Heart right ventricle (tissue), 16 donors: ENCODE results near the gene DTHD1. TPM values are rescaled to one million over a fixed set of nuclear protein-coding genes. Genes with fewer than 3 reads are reported as not detected.

Source experiments
- ATAC-seq, 8 donors: fragments of 200-7000 bp; cut with Tn5 transposase; one replicate each; pipeline ENCODE4 v1.9.1; 2020; ENCODE audit warnings: mild to moderate bottlenecking in 8 of 8, moderate library complexity in 8 of 8, moderate number of reproducible peaks in 1 of 8
- DNase-seq, 2 donors: peaks; one replicate each; pipeline ENCODE4 v3.0.0-alpha.2; 2020
- H3K27ac ChIP-seq, 10 donors: fragments of 200-600 bp; sonication (generic) in 2 of 10; one replicate each; pipeline versions ENCODE4 v1.5.0 to v1.8.0; 2020 to 2022; ENCODE audit warnings: mild to moderate bottlenecking in 3 of 10
- H3K27me3 ChIP-seq, 7 donors: fragments of 200-600 bp; one replicate each; pipeline ENCODE4 v1.8.0; 2021 to 2022; ENCODE audit warnings: mild to moderate bottlenecking in 2 of 7
- H3K36me3 ChIP-seq, 9 donors: fragments of 200-600 bp; sonication (generic) in 1 of 9; one replicate each; pipeline versions ENCODE4 v1.5.0 to v1.8.0; 2020 to 2022; ENCODE audit warnings: mild to moderate bottlenecking in 2 of 9
- H3K4me1 ChIP-seq, 9 donors: fragments of 200-600 bp; sonication (generic) in 1 of 9; one replicate each; pipeline versions ENCODE4 v1.5.0 to v1.8.0; 2020 to 2022; ENCODE audit warnings: mild to moderate bottlenecking in 4 of 9
- H3K4me3 ChIP-seq, 10 donors: fragments of 200-600 bp; sonication (generic) in 2 of 10; one replicate each; pipeline versions ENCODE4 v1.5.0 to v1.8.0; 2020 to 2022; ENCODE audit warnings: mild to moderate bottlenecking in 7 of 10, moderate library complexity in 2 of 10
- H3K9me3 ChIP-seq, 11 donors: fragments of 200-600 bp in 10 of 11; sonication (generic) in 2 of 11; one replicate each; pipeline versions ENCODE4 v1.5.0 to v1.8.0; 2013 to 2022; ENCODE audit warnings: mild to moderate bottlenecking in 2 of 11, control low read depth in 1 of 11, moderate library complexity in 1 of 11
- CTCF ChIP-seq, 9 donors: fragments of 200-600 bp; sonication (generic) in 2 of 9; IDR thresholded peaks; one replicate each; pipeline versions ENCODE4 v1.5.0 to v1.8.0; 2021 to 2022; ENCODE audit warnings: antibody characterized with exemption in 9 of 9, mild to moderate bottlenecking in 5 of 9, moderate library complexity in 1 of 9
- WGBS, 2 donors: extraction: QIAGEN DNeasy Blood & Tissue Kit; methylation state at CpG; one replicate each; pipeline ENCODE4 v1.1.7; 2013; ENCODE audit warnings: inconsistent platforms in 1 of 2; 5-methylcytosine and 5-hydroxymethylcytosine counted together
- intact Hi-C, 10 donors: fragments of 100-400 bp; cut with DNase I; formaldehyde crosslinking; loops; one replicate each; pipeline versions ENCODE4 v1.11.1 to v1.14.2; 2022
- polyA plus RNA-seq, 2 donors: library from polyadenylated mRNA; stranded (reverse); fragments of 200-250 nt; gene quantifications; one replicate each; pipeline ENCODE4 v1.2.3, GENCODE V29; 2013
- total RNA-seq, 10 donors: library from RNA; stranded (reverse); fragmentation: NEBNext Ultra II Directional in 3 of 10; extraction: Animal tissue kit (Norgen Biotek cat#: 25700) in 3 of 10; gene quantifications; one replicate each; pipeline versions ENCODE4 v1.2.1 to v1.2.4, GENCODE V29; 2021 to 2023
- donor health status: Arrhythmogenic right ventricular cardiomyopathy.
- donor health status: ischemic (EF 13 %, LVEDD 7.1; RV severe dilation, severe dysfunction).
- donor health status: healthy with polysubstance abuse.
- donor health status: DM: no; HTN: yes; CAD: no.
- donor health status: DM: no; HTN: no; CAD: no.
- donor health status: ischemic (EF 25% LVEDD 6.9; RV normal size, moderate dysfunction).
- donor health status: ischemic (EF 25% LVEDD 5.7; RV mildly dilated, moderate dysfunction).
- donor health status: healthy.
- donor health status: DM: yes; HTN: yes; CAD: no.
- donor health status: Ischemic cardiomyopathy.
- donor health status: ischemic (EF 35%, LVEDD 5.7; RV mildly dilated, moderate dysfunction).
- donor health status: nonischemic (EF 11% LVEDD 7.7; RV severe dilation, severe dysfunction).
- donor health status: DM: yes; HTN: yes; CAD: no.
- donor health status: PGD.
- donor health status: ischemic (EF 29% LVEDD 5.4; RV normal size, mild dysfunction).
- donor health status: nonischemic (EF 23%, LVEDD 6.1; RV moderate dilation, normal function).

DTHD1 gene
- total and polyA plus RNA-seq, 12 donors, result 0.10 to 0.60 (median 0.13) TPM; not detected in 9

DNA sequence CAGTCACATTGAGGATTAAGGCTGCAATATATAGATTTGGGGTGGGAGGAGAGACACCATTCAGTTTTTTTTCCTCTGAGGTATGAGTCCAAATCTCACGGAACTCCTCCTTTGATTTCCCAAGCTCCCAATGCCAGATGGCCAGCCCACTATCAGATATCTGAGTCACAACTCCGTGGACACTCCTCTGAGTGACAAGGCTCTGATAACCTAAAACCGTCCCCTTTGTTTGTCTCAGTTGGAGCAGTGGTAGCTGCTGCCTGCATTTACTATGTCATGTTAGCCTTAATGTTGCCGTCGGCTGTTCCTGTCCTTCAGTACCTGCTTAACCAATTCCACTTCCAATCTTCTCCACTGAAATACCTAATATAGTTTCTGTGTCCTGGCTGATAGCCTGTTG, 107.3 kb downstream of the DTHD1 start:
- 11 to 24% methylated on average over 5 of the region's 5 CpGs for WGBS, 2 donors
- H3K27me3 ChIP-seq, result peaks cover 0 to 10% (median 3%) of the 10 kb centered on the region in 7 donors
- intact Hi-C loops, result no loop called here
- H3K36me3 ChIP-seq, result no peaks in the 10 kb centered on the region
- no peak for TF ChIP-seq CTCF (IDR thresholded peaks at IDR 0.05)
- H3K9me3 ChIP-seq, result no peaks in the 10 kb centered on the region
- no peak overlapping the region for H3K27ac ChIP-seq
- peaks cover 0 to 15% (median 0%) of the 10 kb centered on the region in 9 donors for H3K4me1 ChIP-seq
- no peak for ATAC-seq
- no peak overlapping the region for H3K4me3 ChIP-seq
- DNase-seq, result no peak

DNA sequence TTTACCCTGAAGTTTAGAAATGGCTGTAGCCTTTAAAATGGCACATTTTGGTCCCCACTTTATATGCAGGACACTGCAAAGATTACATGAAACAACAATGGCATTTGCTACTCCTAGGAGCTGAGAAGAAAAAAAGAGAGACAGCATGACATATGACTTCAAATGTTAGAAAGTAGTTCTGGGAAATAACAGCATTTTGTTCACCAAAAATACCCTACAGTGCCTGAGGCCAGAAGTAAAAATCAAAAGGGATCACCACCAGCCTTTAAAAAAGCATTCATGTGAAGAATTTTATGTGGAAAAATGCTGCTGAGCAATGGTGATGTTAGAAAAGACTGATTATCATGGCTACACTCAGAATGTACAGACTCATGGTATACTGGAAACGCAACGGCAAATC, 110.0 kb downstream of the DTHD1 start:
- Histone ChIP-seq H3K4me1 (peaks cover 0 to 6% (median 0%) of the 10 kb centered on the region in 9 donors), H3K9me3 (no peaks in the 10 kb centered on the region), H3K27ac (no peak overlapping the region), H3K27me3 (peaks cover 0 to 10% (median 3%) of the 10 kb centered on the region in 7 donors), H3K36me3 (no peaks in the 10 kb centered on the region), H3K4me3 (no peak overlapping the region)
- 92% methylated on average over 2 of the region's 2 CpGs for WGBS, 2 donors
- DNase-seq, result no peak
- no peak for TF ChIP-seq CTCF (IDR thresholded peaks at IDR 0.05)
- intact Hi-C loops, result no loop called here
- no peak for ATAC-seq

DNA sequence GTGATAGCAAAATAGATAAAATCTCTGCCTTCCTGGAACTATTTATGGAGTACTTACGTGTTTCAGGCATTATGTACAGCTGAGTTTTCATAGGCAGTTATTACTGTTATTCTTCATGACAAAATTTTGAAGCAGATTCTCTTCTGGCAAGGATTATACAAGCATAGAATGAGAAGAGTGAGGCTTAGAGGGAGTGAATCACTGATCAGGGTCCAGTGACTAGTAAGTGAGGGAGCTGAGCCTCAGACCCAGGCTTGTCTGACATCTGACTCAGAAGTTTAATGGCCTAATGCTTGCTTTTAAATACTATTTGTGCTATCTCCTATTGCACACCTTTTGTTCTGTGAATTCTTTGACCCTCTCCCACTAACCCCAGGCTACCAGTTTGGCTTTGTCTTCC, 110.6 kb downstream of the DTHD1 start:
- peaks cover 0 to 10% (median 3%) of the 10 kb centered on the region in 7 donors for H3K27me3 ChIP-seq
- H3K4me3 ChIP-seq, result no peak overlapping the region
- intact Hi-C loops, result no loop called here
- H3K9me3 ChIP-seq, result no peaks in the 10 kb centered on the region
- no peak overlapping the region for H3K27ac ChIP-seq
- 64 to 67% methylated on average over 1 of the region's 1 CpG for WGBS, 2 donors
- no peaks in the 10 kb centered on the region for H3K36me3 ChIP-seq
- ATAC-seq (no peak), DNase-seq (no peak)
- no peaks in the 10 kb centered on the region for H3K4me1 ChIP-seq
- TF ChIP-seq CTCF (IDR thresholded peaks at IDR 0.05), result no peak

DNA sequence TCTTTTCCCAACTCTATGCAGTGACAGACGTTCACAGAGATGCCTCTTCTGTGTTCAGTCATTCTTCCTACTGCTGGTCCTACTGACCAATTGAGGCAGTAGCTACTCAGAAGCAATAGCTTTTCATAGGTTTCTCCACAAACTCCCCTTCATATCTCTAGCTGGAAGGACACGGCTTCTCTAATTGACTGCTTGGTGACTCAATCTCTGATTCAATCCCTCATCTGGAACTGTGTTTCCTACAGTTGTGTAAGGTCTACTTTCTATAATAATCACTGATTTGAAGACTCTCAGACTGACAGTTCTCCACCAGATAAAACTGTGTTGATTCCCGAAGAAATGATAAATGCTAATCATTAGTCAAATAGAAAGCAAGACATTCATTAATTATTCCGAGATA, 111.5 kb downstream of the DTHD1 start:
- Histone ChIP-seq H3K27ac (no peak overlapping the region), H3K36me3 (no peaks in the 10 kb centered on the region), H3K4me3 (no peak overlapping the region), H3K9me3 (no peaks in the 10 kb centered on the region), H3K27me3 (peaks cover 0 to 10% (median 0%) of the 10 kb centered on the region in 7 donors), H3K4me1 (no peaks in the 10 kb centered on the region)
- TF ChIP-seq CTCF (IDR thresholded peaks at IDR 0.05), result no peak
- WGBS, 2 donors, result 65 to 72% methylated on average over 4 of the region's 4 CpGs
- no peak for DNase-seq
- ATAC-seq, result no peak
- intact Hi-C loops, result no loop called here

Other genes with a start within 250 kb of the DTHD1 start
- gene ARAP2, start 37.1 kb upstream of the DTHD1 start, total RNA-seq, result 1 to 10 TPM; 1.5 to 6.9 (median 3.3) TPM
- under 1 TPM; 0.19 to 0.51 TPM for gene ARAP2, start 37.1 kb upstream of the DTHD1 start, polyA plus RNA-seq